NB4 (cell line): ENCODE data around the gene IFT80.
"Not testable (repeated sequence)": the region's sequence is repeated elsewhere in the genome, so short reads cannot be mapped to it uniquely, and the experiment has no call there.

Experiments
- DNase-seq: peaks from one replicate; pipeline ENCODE4 v3.0.0; 2010; ENCODE audit warnings: low read depth
- H3K4me3 ChIP-seq: one replicate; pipeline ENCODE4 v1.5.1; 2011; ENCODE audit warnings: mild to moderate bottlenecking, low read depth, low read length, moderate library complexity
- MYC ChIP-seq: IDR thresholded peaks from 2 replicates; pipeline ENCODE4 v1.6.1; 2011; ENCODE audit warnings: low read depth, low read length
- POLR2A ChIP-seq: IDR thresholded peaks from 2 replicates; pipeline ENCODE4 v1.6.1; 2011; ENCODE audit warnings: mild to moderate bottlenecking; ENCODE audit not compliant: insufficient read length; ENCODE audit errors: extremely low read depth
- TF ChIP-seq, protein P1 (sequence below): IDR thresholded peaks from 2 replicates; pipeline ENCODE4 v1.6.1; 2011; ENCODE audit warnings: low read depth, low read length
- TF ChIP-seq, protein P2 (sequence below): IDR thresholded peaks from one replicate; pipeline ENCODE4 v1.5.1; 2012; ENCODE audit warnings: low read depth, low read length

IFT80 gene

GRCh38 chr3:160343132-160343531, 55.9 kb downstream of the IFT80 start:
- TF ChIP-seq MYC = no peak
- TF ChIP-seq, protein P1, sequence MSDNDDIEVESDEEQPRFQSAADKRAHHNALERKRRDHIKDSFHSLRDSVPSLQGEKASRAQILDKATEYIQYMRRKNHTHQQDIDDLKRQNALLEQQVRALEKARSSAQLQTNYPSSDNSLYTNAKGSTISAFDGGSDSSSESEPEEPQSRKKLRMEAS = no peak
- H3K4me3 ChIP-seq = no peak overlapping the region
- DNase-seq = peak; percentile 24

GRCh38 chr3:160340351-160340750, 58.7 kb downstream of the IFT80 start:
- no peak for TF ChIP-seq MYC
- TF ChIP-seq, protein P1 = no peak
- TF ChIP-seq POLR2A = no peak
- TF ChIP-seq, protein P2, sequence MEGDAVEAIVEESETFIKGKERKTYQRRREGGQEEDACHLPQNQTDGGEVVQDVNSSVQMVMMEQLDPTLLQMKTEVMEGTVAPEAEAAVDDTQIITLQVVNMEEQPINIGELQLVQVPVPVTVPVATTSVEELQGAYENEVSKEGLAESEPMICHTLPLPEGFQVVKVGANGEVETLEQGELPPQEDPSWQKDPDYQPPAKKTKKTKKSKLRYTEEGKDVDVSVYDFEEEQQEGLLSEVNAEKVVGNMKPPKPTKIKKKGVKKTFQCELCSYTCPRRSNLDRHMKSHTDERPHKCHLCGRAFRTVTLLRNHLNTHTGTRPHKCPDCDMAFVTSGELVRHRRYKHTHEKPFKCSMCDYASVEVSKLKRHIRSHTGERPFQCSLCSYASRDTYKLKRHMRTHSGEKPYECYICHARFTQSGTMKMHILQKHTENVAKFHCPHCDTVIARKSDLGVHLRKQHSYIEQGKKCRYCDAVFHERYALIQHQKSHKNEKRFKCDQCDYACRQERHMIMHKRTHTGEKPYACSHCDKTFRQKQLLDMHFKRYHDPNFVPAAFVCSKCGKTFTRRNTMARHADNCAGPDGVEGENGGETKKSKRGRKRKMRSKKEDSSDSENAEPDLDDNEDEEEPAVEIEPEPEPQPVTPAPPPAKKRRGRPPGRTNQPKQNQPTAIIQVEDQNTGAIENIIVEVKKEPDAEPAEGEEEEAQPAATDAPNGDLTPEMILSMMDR = no peak
- DNase-seq = no peak

DNA sequence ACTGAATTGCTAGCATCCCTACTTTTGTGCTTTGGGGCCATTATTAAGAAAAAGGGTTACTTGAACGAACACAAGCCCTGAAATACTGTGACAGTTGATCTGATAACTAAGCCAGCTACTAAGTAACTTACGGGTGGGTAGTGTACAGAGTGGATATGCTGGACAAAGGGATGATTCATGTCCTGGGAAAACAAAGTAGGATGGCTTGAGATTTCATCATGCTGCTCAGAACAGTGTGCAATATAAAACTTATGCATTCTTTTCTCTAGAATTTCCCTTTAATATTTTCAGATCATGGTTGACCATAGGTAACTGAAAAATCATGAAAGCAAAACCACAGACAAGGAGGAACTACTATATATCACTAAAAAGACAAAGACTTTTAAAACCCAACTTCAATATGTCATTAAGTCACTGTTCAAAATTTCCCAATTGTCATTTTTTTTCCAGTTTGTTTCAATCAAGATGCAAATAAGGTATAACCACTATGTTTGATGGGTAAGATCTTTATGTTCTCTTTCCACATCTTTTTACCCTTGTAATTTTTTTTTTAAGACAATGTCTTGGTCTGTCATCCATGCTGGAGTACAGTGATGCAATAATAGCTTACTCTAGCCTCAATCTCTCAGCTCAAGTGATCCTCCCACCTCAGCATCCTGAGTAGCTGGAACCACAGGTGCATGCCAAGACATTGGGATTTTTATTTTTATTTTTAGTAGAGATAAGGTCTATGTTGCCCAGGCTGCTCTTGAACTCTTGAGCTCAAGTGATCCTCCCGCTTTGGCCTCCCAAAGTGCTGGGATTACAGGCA, 67.7 kb downstream of the IFT80 start:
- no peak for TF ChIP-seq MYC
- TF ChIP-seq, protein P1 = no peak
- TF ChIP-seq, protein P2 = no peak
- no peak for TF ChIP-seq POLR2A
- DNase-seq = no peak
- H3K4me3 ChIP-seq = no peak overlapping the region

More at GRCh38 chr3:160340351-160340750, 58.7 kb downstream of the IFT80 start:
- H3K4me3 ChIP-seq = no peak overlapping the region

GRCh38 chr3:160330690-160331089, 68.3 kb downstream of the IFT80 start:
- no peak for DNase-seq
- TF ChIP-seq MYC = no peak
- TF ChIP-seq, protein P2 = no peak
- TF ChIP-seq POLR2A = no peak
- TF ChIP-seq, protein P1 = no peak
- no peak overlapping the region for H3K4me3 ChIP-seq

- no peak overlapping the region for H3K4me3 ChIP-seq
- no peak for DNase-seq
- TF ChIP-seq POLR2A (no peak), MYC (no peak)
- TF ChIP-seq, protein P1 = no peak
- TF ChIP-seq, protein P2 = no peak
Measured at GRCh38 chr3:160330109-160330508, 68.9 kb downstream of the IFT80 start.

DNA sequence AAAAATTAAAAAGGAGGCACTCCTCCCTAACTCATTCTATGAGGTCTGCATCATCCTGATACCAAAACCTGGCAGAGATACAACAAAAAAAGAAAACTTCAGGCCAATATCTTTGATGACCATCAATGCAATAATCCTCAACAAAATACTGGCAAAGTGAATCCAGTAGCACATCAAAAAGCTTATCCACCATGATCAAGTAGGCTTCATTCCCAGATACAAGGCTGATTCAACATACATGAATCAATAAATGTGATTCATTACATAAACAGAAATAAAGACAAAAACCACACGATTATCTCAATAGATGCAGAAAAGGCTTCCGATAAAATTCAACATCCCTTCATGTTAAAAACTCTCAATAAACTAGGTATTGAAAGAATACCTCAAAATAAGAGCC, 72.7 kb downstream of the IFT80 start:
- not testable (repeated sequence) for H3K4me3 ChIP-seq, DNase-seq

DNA sequence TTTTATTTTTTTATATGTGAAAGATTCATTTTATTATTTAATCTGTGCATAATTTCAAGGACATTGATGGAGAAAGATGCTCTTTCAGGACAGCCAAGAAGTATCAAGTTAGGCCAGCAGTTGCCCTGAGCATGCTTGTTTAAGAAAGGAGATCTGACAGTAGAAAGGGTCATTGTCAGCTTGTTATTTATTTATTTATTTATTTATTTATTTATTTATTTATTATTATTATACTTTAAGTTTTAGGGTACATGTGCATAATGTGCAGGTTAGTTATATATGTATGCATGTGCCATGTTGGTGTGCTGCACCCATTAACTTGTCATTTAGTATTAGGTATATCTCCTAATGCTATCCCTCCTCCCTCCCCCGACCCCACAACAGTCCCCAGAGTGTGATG, 77.2 kb downstream of the IFT80 start:
- DNase-seq = not testable (repeated sequence)

More for the DNA sequence above, 77.2 kb downstream of the IFT80 start:
- not testable (repeated sequence) for H3K4me3 ChIP-seq
